ENCODE data around the gene EIF1AD. TPM values are rescaled to one million over a fixed set of nuclear protein-coding genes. Genes with fewer than 3 reads are reported as not detected.
A peak's percentile ranks its signal among the peaks of the same experiment; 100 is the strongest.

EIF1AD gene
- total and polyA plus RNA-seq, 2 experiments from 2014 or later, result 16.1 to 32.1 TPM

GRCh38 chr11:66006891-66007176 is 4.9 kb upstream of the EIF1AD start (continued):
- TF ChIP-seq CTCF (conservative IDR thresholded peaks at IDR 0.05; ENCODE audit: low read depth in 2 of 2) (no peak), NANOG (IDR thresholded peaks at IDR 0.05; ENCODE audit: borderline replicate concordance) (no peak), ZNF462 (CRISPR knock-in tag; IDR thresholded peaks at IDR 0.05) (no peak)

GRCh38 chr11:66006134-66006890 is 4.4 kb upstream of the EIF1AD start:
- Histone ChIP-seq H3K4me1 (ENCODE audit: insufficient read depth) (peaks cover 14% of the 10 kb centered on the region; the same call in 1 of the 2 replicates), H3K79me2 (replicated peaks; ENCODE audit: insufficient read depth) (peaks cover 23% of the 10 kb centered on the region), H3F3A (replicated peaks; ENCODE audit: low read depth) (peaks cover 19% of the 10 kb centered on the region; the same call in 1 of the 2 replicates), H3K27ac (ENCODE audit: low read depth) (no peak overlapping the region), H3K9me2 (ENCODE audit: insufficient read depth) (no peaks in the 10 kb centered on the region), H4K20me1 (replicated peaks; ENCODE audit: insufficient read depth) (peaks cover 7% of the 10 kb centered on the region; the same call in 1 of the 2 replicates), H3K27me3 (ENCODE audit: insufficient read depth) (peaks cover 7% of the 10 kb centered on the region), H3K36me3 (ENCODE audit: insufficient read depth) (peaks cover 7% of the 10 kb centered on the region; the same call in 1 of the 2 replicates), H3K4me3 (no peak overlapping the region), H2AFZ (no peak overlapping the region), H3K4me2 (no peak overlapping the region)
- peaks cover 35% of the 10 kb centered on the region for H3K36me3 Mint-ChIP-seq (ENCODE audit: low read depth)
- no peak overlapping the region; the same call in 2 of the 3 replicates for H3K4me3 Mint-ChIP-seq
- ATAC-seq (no peak), DNase-seq (ENCODE audit: low spot score) (no peak)
- H3K9me3 Mint-ChIP-seq, result no peaks in the 10 kb centered on the region
- peaks cover 22% of the 10 kb centered on the region for H3K4me1 Mint-ChIP-seq
- H3K27ac Mint-ChIP-seq, result peak overlapping the region; percentile 81
- H3K27me3 Mint-ChIP-seq (ENCODE audit: insufficient read depth, low read depth, poor library complexity), result peaks cover 22% of the 10 kb centered on the region
- TF ChIP-seq ZNF114 (CRISPR knock-in tag; IDR thresholded peaks at IDR 0.05), result no peak
- no peak for TF ChIP-seq ZNF462 (CRISPR knock-in tag; IDR thresholded peaks at IDR 0.05)
- no peak for TF ChIP-seq EZH2 (IDR thresholded peaks at IDR 0.05; ENCODE audit: low read depth, unreplicated experiment)
- no peak for TF ChIP-seq NANOG (IDR thresholded peaks at IDR 0.05; ENCODE audit: borderline replicate concordance)
- no peak for TF ChIP-seq POLR2AphosphoS5 (IDR thresholded peaks at IDR 0.05; ENCODE audit: low read depth)
